Stimulated activated CD4-positive, alpha-beta T cell treated with anti-CD3 and anti-CD28 coated beads, Interleukin-15, amount 100 ng/mL, for 1 hour (primary cell): Measurements from ENCODE around the gene ZNF691.
A peak's percentile ranks its signal among the peaks of the same experiment; 100 is the strongest.
"Not testable (repeated sequence)": the region's sequence is repeated elsewhere in the genome, so short reads cannot be mapped to it uniquely, and the experiment has no call there.

ENCODE experiments used
- DNase-seq, 2 donors: peaks; one replicate each; pipeline ENCODE4 v3.0.0-alpha.2; 2020; ENCODE audit warnings: low read depth in 1 of 2, low spot score in 1 of 2

ZNF691 gene, protein sequence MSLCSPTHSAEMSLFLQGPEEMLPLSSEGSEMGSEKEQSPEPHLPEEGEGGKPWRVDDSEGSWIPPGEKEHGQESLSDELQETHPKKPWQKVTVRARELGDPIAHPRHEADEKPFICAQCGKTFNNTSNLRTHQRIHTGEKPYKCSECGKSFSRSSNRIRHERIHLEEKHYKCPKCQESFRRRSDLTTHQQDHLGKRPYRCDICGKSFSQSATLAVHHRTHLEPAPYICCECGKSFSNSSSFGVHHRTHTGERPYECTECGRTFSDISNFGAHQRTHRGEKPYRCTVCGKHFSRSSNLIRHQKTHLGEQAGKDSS

DNA sequence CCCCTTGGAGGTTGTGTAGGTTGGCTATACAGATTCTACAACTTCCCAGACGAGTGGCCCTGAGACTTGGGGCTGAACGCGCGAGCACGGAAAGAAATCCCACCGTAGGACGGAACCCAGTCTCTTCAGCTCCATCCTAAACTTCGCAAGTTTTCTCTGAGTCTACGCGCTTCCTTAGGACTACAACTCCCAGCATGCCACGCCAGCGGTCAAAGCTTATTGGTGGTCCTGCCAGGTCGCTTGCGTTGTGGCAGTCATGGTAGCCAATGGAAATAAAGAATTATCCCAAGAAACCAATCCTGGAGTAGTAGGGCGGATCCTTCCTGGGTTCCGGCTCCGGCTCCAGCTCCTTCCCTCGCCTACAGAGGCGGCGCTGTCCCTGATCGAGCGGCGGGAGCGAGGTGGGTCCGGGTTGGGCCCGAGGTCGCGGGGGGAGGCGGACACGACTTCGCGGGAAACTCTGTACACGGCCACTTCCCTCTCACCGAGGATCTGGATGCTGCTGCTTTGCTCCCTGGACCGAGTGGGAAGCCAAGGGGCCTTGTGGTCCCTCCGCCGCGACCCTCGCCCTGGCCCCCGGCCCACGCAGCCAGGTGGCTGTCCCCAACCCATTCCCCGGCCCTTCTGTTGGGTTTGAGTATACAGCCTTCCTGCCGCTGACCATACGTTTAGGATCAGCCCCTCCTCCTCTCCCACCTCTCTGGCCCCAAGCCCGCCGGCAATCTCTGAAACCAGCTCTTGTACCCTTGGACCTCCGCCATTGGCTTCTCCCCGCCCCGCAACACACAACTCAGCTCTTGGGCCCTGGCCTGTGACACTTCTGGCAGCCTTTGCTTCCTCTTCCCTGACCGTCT, at the start of gene ZNF691:
Gene ZNF691, plus strand, starts transcription at position 357 of the 854 bp plus-strand sequence. CDS start 3,046 bp downstream, outside the sequence.
- peak; percentile 66 to 70 for DNase-seq

DNA sequence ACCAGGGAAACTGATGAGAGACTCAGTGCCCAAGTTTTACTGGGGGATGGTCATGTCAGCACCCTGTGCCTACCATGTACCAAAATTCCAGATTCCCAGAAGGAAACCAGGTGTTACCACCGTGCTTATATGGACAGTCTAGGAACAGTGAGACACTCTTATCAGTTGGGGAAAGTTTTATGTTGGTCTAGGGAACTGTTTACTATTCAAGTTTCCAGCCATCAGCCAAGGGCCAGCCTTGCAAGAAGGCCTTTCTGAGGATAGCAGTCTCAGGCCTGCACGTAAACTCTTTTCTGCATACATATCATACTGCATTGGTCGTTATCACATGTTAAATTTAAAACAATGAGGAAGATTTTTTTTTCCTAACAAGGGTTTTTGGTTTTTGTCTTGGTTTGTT, 49.0 kb upstream of the ZNF691 start:
- DNase-seq, result no peak

- no peak for DNase-seq
These were observed 48.4 kb upstream of the ZNF691 start for GRCh38 chr1:42797979-42798378.

DNA sequence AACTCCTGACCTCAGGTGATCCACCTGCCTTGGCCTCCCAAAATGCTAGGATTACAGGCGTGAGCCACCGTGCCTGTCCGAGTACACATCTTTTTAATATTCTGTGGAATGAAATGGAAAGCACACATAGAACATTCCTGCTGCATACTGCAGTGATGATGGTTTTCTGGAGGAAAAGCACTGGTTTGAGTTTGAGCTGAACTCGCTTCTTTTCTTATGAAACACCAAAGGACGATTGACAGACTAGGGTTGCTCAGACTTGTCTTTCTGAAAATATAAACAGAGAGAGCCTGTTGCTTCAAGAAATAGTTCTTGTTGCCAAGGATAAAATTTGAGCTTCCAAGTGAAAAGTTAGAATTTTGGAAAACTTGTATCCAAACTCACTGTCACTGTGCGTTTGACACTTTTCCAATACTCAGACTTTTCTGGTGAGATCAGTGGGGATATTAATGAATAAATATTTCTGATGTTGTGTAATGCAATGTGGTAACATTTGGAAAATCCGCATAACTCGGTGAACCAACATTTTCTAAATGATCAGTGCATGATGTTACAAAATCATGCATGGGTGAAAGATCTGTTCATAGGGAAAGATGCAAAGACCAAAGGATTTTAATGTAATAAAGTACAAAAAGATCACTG, 44.5 kb upstream of the ZNF691 start:
- DNase-seq, result no peak

DNA sequence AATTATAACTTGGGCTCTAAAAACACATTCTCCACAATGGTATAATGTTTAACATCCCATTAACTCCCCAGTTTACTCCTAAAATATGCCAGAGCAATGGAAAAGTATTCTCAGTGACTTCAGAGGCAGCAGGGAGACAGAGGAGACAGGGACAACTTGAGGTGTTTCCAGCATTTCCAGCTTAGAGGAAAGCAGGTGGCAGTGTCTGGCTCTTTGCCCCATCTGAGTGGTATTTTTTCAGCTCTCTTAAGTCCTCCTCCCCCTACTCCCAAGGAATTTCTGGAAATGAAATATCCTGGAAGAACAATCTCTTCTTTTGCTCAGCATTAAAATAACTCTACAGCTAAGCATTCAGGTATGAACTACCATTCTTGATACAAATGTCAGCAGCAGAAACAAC, 40.2 kb upstream of the ZNF691 start:
- no peak for DNase-seq

DNA sequence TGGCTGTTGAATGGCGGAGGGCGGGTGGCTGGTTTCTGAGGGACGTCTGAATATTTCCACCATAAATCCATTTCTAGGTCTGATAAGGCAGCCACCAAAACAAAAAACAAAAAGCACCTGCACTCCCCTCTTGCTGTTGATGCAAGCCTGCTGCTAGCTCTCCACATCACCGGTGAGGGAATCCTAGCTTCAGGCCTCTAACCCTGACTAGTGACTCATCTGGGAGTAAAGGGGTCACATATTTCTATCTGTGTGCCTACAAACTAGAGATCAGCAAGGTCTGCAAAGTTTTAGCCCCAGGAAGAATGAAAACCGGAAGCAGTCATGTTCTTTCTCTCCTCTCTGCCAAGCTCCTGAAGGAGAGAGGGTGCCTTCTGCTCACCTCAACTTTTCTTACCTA, 39.8 kb upstream of the ZNF691 start:
- DNase-seq, result no peak

DNA sequence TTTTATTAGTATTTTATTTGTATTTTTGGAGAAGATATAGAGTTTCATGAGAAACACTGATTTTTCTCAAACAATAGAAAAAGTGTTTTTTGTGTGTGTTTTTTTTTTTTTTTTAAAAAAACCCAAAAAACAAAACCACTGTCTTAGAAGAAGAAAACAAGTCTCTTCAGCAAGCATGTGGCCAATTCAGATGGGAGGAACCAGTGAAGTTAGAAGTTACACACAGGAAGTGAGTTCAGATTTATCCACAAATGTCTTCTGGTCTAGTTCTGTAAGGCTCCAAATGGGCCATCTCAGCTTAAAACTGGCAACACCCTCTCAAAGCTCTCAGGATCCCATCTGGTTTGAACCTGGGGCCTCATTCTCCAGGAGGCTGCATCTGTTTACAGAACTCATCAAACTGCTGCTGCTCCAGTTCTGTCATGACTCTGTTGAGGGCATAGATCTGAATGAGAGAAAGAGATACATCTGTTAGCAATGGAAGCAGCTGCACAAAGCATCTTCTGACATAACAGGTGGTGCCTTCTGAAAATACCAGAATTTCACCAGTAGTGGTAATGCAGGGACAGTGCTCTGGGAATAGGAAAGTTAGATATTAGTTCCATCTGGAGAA, 39.3 kb upstream of the ZNF691 start:
- no peak for DNase-seq

GRCh38 chr1:42814815-42815214, 31.6 kb upstream of the ZNF691 start:
- DNase-seq, result not testable (repeated sequence)

DNA sequence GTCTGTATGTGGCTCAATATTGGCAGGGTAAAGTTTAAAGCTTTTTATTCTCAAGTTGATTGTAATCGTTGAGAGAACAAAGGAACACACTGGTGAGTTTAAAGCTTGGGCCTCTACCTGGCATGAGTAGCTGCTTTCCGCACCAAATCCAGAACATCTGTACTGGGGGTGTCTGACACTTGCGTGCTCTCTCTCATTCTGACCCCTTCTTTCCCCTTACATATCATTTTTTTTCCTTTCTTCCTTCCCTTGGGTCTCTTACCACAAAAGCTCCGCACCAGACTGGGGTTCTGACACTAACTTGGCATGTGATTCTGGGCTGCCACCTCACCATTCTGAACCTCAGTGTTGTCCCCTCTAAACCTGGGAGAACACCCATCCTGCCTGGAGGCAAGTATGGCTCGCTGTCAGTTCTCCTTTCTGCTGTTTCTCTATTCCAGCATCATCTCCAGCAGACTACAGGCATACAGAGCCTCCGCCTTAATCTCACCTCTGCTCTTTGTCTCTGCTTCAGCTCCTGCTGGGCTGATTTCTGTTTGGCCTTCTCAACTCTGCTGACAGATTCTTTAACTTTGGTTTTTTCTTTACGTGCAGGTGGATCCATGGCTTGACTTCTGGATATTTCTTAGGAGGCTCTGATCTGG, 30.4 kb upstream of the ZNF691 start:
- DNase-seq, result no peak

DNA sequence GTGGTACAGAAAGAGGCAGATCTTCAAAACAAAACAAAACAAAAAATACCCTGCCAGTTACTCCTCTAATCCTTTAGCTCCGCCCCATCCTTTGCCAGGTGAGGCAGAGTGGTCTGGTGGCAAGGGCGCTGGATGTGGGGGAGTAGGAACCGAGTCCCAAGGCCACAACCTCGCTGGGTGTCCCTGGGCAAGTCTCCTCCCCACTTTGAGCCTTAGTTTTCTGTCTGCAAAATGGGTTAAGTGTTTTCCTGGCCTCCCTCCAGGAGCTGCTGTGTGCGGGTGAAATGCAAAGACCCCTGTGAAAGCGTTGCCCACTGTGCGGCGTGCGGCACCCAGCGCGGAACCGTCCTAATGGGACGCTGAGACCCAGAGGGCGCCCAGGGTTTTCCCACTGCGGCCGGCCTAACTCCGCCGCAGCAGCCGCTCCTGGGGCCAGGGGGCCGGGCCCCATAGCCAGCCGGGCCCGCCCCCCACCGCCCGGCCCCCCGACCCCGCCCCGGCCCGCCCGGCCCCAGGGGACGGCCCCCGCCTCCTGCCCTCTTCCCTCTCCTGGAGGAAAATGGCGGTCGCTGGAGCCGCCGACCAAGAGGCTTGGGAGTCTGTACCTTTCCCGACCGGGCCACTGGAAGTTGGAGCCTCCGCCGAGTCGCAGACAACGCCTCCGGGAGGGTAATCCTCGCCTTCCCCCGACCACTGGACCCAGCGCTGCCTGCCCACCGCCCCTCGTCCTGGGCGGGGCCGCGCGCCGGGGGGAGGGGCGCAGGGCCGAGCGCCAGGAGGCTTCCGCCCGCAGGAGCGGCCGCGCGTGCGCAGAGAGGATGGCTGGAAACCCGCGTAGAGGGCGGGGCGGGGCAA, 29.6 kb upstream of the ZNF691 start, which contains the start of the genes ERMAP and SVBP:
Gene ERMAP, plus strand, starts transcription at position 538 of the 855 bp plus-strand sequence. CDS start 13,327 bp downstream, outside the sequence.
Gene SVBP, minus strand, starts transcription at position 813 of the 855 bp plus-strand sequence. CDS start 853 bp downstream, outside the sequence.
- DNase-seq, result peak; percentile 92 to 96

- DNase-seq, result no peak
These were observed 29.0 kb upstream of the ZNF691 start for GRCh38 chr1:42817440-42817767.

- DNase-seq, result no peak
These were observed 28.4 kb upstream of the ZNF691 start for GRCh38 chr1:42817976-42818375.

GRCh38 chr1:42820813-42821212, 25.6 kb upstream of the ZNF691 start:
- no peak for DNase-seq

- DNase-seq, result no peak
These were observed 24.7 kb upstream of the ZNF691 start for GRCh38 chr1:42821690-42822089.

DNA sequence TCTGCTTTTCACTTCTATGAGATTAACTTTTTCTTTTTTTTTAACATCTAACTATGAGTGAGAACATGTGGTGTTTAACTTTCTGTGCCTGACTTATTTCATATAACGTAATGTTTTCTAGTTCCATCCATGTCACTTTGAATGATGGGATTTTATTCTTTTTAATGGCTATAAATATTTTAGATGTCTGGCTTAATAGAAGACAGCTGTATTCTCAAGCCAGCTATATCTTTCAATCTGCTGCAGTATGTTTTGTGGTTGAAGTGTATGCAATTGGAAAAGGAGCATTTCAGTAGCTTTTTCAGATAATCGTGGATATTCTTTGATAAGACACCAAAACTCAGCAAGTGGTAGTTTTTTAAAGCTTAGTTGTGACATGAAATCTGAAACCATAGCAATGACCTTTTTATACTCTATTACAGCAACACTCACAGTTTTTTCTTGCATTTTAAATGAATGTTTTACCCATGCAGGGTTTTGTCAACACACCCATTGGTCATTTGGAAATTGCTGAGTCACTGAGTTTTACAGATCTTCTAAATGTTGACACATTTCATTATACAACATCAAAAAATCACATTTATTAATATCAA, 23.5 kb upstream of the ZNF691 start:
- no peak for DNase-seq

DNA sequence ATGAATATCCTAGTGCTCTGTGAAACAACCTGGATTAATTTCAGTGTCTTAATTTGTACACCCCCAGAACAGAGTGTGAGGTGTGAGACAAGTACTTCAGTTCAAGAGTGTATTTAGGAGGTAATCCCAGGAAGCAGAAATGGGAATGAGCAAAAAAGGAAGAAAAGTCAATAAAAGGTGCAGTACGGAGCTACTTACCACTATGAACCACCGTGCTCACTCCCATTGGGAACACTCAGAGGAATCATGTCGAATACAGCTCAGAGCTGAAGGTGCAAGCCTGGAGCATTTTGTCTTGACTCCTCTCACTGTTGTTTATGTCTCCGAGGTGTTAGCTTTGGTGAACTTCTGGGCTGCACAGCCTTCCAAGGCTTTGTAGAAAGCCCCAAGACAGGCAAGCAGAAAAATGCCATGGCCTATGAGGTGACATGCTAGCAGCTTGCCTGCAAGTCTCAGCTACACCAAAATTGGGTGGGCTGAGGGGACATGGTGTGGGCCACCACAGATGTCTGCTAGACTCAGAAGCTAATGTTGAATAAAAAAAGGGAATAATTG, 21.9 kb upstream of the ZNF691 start:
- DNase-seq, result no peak

DNA sequence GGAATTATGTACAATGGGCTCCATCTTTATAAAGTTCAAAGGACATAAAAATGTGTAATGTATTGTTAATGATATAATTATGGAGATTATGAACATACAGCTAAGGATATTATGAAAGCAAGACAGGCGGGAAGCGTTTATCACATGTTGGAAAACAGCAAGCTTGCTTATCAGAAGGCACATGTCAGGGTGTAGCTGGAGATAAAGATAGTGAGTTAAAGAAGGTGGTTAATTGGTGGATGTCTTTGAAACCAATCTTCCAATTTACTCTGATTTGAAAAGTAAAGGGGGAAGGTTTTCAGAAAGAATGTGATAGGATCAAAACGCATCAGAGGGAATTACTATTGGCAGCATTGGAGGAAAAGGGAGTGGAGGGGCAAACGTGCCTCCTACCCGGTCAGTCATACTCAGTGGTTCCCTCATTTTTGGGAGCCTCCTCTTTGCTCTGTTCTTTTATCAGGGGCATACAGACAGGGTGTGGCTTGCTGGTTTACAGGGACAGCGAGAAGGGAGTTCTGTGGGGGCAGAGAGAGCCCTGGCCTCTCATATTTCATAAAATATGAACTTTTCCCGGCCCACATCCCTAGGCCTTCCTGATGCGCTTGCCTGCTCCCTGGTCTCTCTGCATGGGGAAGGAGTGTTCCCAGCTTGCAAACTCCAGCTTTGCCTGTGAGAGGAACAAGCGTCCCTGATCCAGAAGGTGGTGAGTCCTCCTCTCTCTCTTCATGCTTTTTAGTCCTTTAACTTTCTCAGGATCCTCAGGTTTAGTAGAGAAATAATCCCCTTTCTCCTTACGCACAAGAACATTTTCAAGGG, 21.2 kb upstream of the ZNF691 start:
- DNase-seq, result no peak

GRCh38 chr1:42830631-42831030, 15.8 kb upstream of the ZNF691 start:
- no peak for DNase-seq
